GM23248 (cell line): ENCODE data around the gene PADI1.

Source experiments
- EZH2 ChIP-seq: fragments of 200-600 bp; sonication (generic); IDR thresholded peaks from 2 replicates; pipeline ENCODE4 v1.6.1; 2018; ENCODE audit warnings: antibody characterized with exemption, mild to moderate bottlenecking; ENCODE audit not compliant: insufficient read depth, poor library complexity, severe bottlenecking
- EZH2phosphoT487 ChIP-seq: fragments of 200-600 bp; sonication (generic); IDR thresholded peaks from 2 replicates; pipeline ENCODE4 v1.6.1; 2018; ENCODE audit warnings: antibody characterized with exemption, moderate library complexity, mild to moderate bottlenecking, low read depth; ENCODE audit not compliant: insufficient read depth

DNA sequence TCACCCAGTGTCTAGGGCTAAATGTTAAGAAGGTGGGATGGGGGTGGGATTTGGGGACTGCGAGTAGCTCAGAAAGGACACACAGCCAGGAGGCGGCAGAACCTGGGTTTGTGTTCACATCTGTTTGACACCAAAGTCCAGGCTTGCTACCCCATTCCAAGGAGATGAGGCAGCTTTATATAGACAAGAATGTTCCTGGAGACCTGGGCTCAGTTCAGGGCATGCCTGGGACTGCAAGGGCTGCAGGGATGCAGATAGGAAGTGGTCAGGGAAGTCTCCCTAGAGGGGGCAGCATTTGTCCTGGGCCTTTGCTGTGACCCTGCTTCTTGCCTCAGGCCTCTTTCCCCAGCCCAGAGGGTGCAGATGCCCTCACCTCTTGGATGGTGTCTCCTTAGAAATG, 60.2 kb downstream of the PADI1 start:
- TF ChIP-seq EZH2 (no peak), EZH2phosphoT487 (no peak)
